NCI-H1092 (cell line): ENCODE results near the gene SLC25A5.

Source experiments
- DNase-seq: peaks from one replicate; lab custom pipeline; 2025; lab: John Stamatoyannopoulos, UW

The SLC25A5 gene

DNA sequence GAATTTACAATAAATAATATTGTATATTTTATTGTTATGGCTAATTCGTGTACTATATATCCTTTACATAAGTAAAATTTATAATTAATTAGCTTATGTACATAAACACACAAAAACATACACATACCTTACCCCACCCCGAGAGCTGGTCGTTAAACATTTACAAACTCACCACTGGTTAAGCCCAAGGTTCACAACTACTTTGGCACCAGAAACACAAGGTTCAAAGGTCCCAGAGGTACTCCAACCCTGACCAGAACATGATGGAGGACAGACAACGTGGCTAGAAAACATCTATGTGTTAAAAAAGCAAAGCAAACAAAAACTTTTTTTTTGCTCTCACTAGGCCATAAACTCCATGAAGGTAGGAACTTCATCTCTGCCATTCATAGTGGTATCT, 37.7 kb downstream of the SLC25A5 start:
- no peak for DNase-seq

DNA sequence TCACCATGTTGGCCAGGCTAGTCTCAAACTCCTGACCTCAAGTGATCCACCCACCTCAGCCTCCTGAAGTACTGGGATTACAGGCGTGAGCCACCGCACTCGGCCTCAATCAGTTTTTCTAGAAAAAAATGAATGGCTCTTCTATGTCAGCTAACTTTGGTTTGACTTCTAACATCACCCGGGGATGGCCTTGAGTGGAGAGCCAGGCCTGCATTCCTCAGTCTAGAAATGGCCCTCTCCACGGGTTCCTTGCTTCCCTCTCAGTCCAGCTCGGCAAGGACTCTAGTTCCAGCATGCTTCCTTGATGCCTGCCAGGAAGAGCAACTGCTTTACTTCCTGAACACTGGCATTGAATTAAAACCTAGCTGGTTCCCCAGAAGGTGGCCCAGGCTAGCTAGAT, 39.0 kb downstream of the SLC25A5 start:
- no peak for DNase-seq

DNA sequence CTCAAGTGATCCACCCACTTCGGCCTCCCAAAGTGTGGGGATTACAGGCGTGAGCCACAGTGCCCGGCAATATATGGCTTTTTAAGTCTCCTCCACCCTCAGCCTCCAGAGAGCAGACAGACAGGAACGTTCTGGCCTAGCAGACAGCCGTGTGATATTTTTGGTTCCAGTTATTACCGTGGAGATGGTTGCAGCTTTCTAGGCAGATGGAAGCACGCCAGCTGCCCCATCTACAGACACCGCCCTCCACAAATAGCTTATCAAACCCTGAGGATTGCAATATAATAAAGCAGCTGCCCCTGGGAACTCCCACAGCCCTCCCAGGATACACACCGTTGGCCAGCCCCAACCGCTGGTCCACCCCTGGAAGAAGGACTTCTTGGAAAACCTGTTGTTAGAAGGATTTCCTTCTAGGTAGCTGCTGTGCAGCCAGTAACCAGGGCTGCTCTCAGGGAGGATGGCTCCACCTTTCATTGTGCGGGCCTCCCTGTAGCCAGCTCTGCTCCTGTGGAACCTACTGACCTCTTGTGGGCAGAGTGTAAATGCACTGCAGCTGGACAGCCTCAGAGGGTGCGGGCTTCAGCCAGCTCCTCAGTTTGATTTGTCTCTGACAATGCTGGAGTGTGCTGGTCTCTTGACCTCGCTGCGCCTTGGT, 44.0 kb downstream of the SLC25A5 start:
- peak; percentile 66 for DNase-seq

DNA sequence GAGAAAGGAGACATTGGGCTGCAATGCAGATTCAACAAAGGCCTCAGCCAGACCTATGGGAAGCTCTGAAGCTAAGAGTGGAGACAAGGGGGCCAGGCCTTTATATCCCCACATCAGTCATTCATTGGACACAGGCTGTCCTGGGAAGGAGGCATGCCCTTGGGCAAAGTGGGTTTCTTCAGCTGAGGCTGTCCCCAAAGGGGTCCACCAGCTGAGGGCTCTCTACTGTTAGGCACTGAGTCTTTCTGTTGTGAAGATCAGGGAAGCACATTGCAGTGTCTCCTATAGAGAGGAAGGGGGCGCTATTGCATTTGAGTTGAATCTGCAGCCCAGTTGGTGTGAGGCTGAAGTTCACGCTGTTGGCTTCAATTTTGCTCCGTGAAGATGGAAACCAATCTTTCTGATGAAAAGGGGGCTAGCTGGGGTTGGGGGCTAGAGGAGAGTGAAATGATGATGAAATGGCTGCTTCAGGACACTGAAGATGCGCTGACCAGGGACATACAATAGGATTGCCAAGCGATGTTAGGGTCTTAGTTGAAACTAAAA, 48.0 kb downstream of the SLC25A5 start:
- DNase-seq: peak; percentile 49

DNA sequence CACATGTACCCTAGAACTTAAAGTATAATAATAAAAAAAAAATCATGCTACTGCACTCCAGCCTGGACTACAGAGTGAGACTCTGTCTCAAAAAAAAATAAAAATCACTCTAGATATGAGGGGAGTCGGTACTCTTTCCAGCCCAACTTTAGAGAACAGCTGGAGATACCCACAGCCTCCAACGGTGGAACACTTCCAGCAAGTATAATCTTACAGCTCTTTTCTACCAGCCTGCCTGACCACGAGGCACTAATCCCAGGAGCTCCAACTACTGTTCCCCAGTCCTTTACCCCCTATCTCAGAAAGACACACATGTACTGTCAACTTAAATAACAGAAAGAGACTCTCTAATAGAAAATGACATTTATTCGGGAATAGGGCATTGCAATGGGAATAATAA, 50.1 kb downstream of the SLC25A5 start:
- DNase-seq: no peak
